ENCODE measurements around the gene EDN2. TPM values are rescaled to one million over a fixed set of nuclear protein-coding genes. Genes with fewer than 3 reads are reported as not detected.

Gene EDN2
- total RNA-seq = not detected in 2 replicates

DNA sequence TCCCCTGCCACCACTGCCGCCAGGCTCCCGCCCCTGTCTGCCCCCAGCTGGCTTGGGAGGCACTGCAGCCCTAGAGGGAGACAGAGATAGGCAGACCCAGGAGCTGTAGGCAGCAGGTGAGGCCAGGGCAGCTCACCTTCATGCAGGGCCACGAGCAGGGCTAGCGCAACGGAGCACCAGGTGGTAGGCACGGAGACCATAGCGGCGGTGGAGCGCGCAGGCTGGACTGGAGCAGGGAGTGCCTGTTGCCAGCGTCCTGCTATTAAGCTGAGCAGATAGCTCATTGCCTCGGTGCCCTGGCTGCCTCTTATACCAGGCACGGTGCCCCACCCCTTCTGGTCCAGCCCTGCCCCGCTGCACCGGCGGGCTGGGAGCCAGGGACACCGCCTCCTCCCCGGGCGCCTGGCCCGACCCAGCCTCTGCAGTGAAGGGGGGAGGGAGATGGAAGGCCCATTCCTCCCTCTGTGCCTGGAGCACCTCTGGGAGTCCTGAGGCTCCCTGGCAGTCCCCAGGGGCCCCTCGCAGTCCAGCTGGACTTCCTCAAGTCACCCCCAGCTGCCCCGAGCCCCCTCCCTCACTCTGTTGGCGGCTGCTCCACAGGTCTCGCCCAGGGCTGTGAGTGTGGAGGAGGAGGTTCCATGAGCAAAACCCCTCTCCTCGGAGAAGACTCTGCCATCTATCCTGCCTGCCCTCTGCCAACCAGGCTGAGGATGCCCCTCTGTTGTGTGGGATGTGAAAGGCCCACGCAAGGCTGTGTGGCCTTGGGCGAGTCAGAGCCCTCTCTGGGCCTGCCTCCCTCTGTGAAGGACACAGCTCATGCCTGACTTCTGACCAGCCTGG is at the start of gene EDN2:
EDN2 (minus strand) TSS at position 282 of the 840 bp plus-strand sequence; CDS start at position 200, 82 bp downstream.

Other genes starting within 250 kb of the EDN2 start
- gene SCMH1, start 242.4 kb downstream of the EDN2 start, total RNA-seq = 8.5 and 9.5 TPM in 2 replicates
- under 0.01 TPM in 1 of 2 replicates, not detected in the other for gene FOXO6, start 123.2 kb downstream of the EDN2 start, total RNA-seq